ENCODE measurements around the gene CSTF2T. TPM values are rescaled to one million over a fixed set of nuclear protein-coding genes. Genes with fewer than 3 reads are reported as not detected.

The CSTF2T gene
- total RNA-seq, 1 experiment from 2014 or later, result 27.5 TPM

DNA sequence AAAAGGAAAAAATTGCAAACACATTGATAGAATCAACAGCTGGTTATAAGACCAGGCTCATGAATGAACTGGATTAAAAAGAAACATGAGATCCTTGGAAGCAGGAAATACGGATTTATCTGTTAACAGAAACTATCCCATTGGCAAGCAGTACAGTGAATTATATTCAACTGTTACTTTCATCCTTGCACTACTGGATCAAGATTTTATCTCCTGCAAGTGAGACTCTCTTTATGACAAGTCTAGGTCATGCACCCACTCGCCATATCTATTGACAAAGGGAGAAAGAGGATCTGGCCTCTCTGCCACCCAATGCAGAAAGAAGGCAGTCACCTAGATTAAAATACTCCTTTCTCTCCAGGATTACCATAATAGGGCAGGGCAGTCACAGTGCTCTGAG is 41.4 kb downstream of the CSTF2T start:
- Mint-ChIP-seq H3K27ac (no peak overlapping the region; the same call in 1 of the 2 replicates), H3K9me3 (no peaks in the 10 kb centered on the region), H3K36me3 (no peaks in the 10 kb centered on the region), H3K4me3 (no peak overlapping the region), H3K27me3 (ENCODE audit: low read depth) (no peaks in the 10 kb centered on the region), H3K4me1 (no peaks in the 10 kb centered on the region; the same call in 1 of the 2 replicates)
- POLR2A ChIA-PET, result no interaction called here
- TF ChIP-seq, protein P1, sequence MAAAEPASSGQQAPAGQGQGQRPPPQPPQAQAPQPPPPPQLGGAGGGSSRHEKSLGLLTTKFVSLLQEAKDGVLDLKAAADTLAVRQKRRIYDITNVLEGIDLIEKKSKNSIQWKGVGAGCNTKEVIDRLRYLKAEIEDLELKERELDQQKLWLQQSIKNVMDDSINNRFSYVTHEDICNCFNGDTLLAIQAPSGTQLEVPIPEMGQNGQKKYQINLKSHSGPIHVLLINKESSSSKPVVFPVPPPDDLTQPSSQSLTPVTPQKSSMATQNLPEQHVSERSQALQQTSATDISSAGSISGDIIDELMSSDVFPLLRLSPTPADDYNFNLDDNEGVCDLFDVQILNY (CRISPR knock-in tag; IDR thresholded peaks at IDR 0.05), result no peak
- TF ChIP-seq ZNF263 (CRISPR knock-in tag; IDR thresholded peaks at IDR 0.05; ENCODE audit: low read depth) (no peak), CREM (CRISPR knock-in tag; IDR thresholded peaks at IDR 0.05) (no peak), IRF2 (CRISPR knock-in tag; IDR thresholded peaks at IDR 0.05; ENCODE audit: borderline replicate concordance, low read depth) (no peak), OVOL2 (CRISPR knock-in tag; IDR thresholded peaks at IDR 0.05; ENCODE audit: borderline replicate concordance) (no peak), ZNF219 (CRISPR knock-in tag; IDR thresholded peaks at IDR 0.05; ENCODE audit: borderline replicate concordance) (no peak), HMGA2 (CRISPR knock-in tag; IDR thresholded peaks at IDR 0.05) (no peak)
- TF ChIP-seq, protein P2, sequence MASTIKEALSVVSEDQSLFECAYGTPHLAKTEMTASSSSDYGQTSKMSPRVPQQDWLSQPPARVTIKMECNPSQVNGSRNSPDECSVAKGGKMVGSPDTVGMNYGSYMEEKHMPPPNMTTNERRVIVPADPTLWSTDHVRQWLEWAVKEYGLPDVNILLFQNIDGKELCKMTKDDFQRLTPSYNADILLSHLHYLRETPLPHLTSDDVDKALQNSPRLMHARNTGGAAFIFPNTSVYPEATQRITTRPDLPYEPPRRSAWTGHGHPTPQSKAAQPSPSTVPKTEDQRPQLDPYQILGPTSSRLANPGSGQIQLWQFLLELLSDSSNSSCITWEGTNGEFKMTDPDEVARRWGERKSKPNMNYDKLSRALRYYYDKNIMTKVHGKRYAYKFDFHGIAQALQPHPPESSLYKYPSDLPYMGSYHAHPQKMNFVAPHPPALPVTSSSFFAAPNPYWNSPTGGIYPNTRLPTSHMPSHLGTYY (CRISPR knock-in tag; IDR thresholded peaks at IDR 0.05), result no peak
- TF ChIP-seq, protein P3, sequence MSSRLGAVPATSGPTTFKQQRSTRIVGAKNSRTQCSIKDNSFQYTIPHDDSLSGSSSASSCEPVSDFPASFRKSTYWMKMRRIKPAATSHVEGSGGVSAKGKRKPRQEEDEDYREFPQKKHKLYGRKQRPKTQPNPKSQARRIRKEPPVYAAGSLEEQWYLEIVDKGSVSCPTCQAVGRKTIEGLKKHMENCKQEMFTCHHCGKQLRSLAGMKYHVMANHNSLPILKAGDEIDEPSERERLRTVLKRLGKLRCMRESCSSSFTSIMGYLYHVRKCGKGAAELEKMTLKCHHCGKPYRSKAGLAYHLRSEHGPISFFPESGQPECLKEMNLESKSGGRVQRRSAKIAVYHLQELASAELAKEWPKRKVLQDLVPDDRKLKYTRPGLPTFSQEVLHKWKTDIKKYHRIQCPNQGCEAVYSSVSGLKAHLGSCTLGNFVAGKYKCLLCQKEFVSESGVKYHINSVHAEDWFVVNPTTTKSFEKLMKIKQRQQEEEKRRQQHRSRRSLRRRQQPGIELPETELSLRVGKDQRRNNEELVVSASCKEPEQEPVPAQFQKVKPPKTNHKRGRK (CRISPR knock-in tag; IDR thresholded peaks at IDR 0.05; ENCODE audit: borderline replicate concordance), result no peak
- TF ChIP-seq, protein P4, sequence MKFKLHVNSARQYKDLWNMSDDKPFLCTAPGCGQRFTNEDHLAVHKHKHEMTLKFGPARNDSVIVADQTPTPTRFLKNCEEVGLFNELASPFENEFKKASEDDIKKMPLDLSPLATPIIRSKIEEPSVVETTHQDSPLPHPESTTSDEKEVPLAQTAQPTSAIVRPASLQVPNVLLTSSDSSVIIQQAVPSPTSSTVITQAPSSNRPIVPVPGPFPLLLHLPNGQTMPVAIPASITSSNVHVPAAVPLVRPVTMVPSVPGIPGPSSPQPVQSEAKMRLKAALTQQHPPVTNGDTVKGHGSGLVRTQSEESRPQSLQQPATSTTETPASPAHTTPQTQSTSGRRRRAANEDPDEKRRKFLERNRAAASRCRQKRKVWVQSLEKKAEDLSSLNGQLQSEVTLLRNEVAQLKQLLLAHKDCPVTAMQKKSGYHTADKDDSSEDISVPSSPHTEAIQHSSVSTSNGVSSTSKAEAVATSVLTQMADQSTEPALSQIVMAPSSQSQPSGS (CRISPR knock-in tag; IDR thresholded peaks at IDR 0.05; ENCODE audit: borderline replicate concordance, low read depth), result no peak
- no peak for DNase-seq (ENCODE audit: low spot score)
- CTCF ChIA-PET, result no interaction called here
- no peak for ATAC-seq

DNA sequence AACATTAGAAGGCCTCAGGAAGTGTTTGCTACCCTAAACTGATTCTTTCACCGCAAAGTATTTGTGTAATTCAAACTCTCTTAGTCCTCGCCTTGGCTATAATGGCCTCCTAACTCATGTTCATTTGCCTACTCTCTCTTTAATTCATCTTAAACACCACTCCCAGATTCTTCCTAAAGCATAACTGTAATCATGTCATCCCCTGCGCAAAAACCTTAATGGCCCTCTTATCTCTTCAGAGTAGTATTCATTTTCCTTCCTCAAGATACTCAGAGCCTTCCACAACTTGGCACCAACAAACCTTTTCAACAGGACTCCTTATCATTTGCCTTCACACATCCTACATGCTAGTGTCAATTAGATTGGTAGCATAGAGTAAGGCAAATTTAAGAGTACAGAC is 42.9 kb downstream of the CSTF2T start:
- Mint-ChIP-seq H3K9me3 (no peaks in the 10 kb centered on the region), H3K36me3 (no peaks in the 10 kb centered on the region), H3K4me1 (no peaks in the 10 kb centered on the region; the same call in 1 of the 2 replicates), H3K27me3 (ENCODE audit: low read depth) (no peaks in the 10 kb centered on the region), H3K4me3 (no peak overlapping the region), H3K27ac (no peak overlapping the region)
- TF ChIP-seq JAZF1 (CRISPR knock-in tag; IDR thresholded peaks at IDR 0.05) (no peak), TCF7 (CRISPR knock-in tag; IDR thresholded peaks at IDR 0.05; ENCODE audit: low read depth) (no peak), ZNF138 (CRISPR knock-in tag; conservative IDR thresholded peaks at IDR 0.05) (no peak), JUN (CRISPR knock-in tag; IDR thresholded peaks at IDR 0.05) (no peak), ETV6 (CRISPR knock-in tag; IDR thresholded peaks at IDR 0.05) (no peak), ZBTB21 (CRISPR knock-in tag; IDR thresholded peaks at IDR 0.05; ENCODE audit: borderline replicate concordance) (no peak)
- TF ChIP-seq, protein P5, sequence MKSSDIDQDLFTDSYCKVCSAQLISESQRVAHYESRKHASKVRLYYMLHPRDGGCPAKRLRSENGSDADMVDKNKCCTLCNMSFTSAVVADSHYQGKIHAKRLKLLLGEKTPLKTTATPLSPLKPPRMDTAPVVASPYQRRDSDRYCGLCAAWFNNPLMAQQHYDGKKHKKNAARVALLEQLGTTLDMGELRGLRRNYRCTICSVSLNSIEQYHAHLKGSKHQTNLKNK (CRISPR knock-in tag; IDR thresholded peaks at IDR 0.05), result no peak
- TF ChIP-seq, protein P3 (CRISPR knock-in tag; IDR thresholded peaks at IDR 0.05; ENCODE audit: borderline replicate concordance), result no peak
- TF ChIP-seq, protein P6, sequence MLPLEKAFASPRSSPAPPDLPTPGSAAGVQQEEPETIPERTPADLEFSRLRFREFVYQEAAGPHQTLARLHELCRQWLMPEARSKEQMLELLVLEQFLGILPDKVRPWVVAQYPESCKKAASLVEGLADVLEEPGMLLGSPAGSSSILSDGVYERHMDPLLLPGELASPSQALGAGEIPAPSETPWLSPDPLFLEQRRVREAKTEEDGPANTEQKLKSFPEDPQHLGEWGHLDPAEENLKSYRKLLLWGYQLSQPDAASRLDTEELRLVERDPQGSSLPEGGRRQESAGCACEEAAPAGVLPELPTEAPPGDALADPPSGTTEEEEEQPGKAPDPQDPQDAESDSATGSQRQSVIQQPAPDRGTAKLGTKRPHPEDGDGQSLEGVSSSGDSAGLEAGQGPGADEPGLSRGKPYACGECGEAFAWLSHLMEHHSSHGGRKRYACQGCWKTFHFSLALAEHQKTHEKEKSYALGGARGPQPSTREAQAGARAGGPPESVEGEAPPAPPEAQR (CRISPR knock-in tag; IDR thresholded peaks at IDR 0.05), result no peak
- TF ChIP-seq, protein P7, sequence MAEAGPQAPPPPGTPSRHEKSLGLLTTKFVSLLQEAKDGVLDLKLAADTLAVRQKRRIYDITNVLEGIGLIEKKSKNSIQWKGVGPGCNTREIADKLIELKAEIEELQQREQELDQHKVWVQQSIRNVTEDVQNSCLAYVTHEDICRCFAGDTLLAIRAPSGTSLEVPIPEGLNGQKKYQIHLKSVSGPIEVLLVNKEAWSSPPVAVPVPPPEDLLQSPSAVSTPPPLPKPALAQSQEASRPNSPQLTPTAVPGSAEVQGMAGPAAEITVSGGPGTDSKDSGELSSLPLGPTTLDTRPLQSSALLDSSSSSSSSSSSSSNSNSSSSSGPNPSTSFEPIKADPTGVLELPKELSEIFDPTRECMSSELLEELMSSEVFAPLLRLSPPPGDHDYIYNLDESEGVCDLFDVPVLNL (CRISPR knock-in tag; IDR thresholded peaks at IDR 0.05; ENCODE audit: borderline replicate concordance, low read depth), result no peak
- TF ChIP-seq, protein P8, sequence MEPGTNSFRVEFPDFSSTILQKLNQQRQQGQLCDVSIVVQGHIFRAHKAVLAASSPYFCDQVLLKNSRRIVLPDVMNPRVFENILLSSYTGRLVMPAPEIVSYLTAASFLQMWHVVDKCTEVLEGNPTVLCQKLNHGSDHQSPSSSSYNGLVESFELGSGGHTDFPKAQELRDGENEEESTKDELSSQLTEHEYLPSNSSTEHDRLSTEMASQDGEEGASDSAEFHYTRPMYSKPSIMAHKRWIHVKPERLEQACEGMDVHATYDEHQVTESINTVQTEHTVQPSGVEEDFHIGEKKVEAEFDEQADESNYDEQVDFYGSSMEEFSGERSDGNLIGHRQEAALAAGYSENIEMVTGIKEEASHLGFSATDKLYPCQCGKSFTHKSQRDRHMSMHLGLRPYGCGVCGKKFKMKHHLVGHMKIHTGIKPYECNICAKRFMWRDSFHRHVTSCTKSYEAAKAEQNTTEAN (CRISPR knock-in tag; IDR thresholded peaks at IDR 0.05), result no peak
- TF ChIP-seq, protein P9, sequence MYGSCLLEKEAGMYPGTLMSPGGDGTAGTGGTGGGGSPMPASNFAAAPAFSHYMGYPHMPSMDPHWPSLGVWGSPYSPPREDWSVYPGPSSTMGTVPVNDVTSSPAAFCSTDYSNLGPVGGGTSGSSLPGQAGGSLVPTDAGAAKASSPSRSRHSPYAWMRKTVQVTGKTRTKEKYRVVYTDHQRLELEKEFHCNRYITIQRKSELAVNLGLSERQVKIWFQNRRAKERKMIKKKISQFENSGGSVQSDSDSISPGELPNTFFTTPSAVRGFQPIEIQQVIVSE (CRISPR knock-in tag; IDR thresholded peaks at IDR 0.05; ENCODE audit: borderline replicate concordance), result no peak
- ATAC-seq, result no peak
- CTCF ChIA-PET, result no interaction called here
- POLR2A ChIA-PET, result no interaction called here
- no peak for DNase-seq (ENCODE audit: low spot score)

All from WTC11 (cell line).